A673 (cell line): ENCODE results near the gene ACO1.

Source experiments
- EZH2 ChIP-seq: fragments of 200-600 bp; sonication (generic); IDR thresholded peaks from 2 replicates; pipeline ENCODE4 v1.6.1; 2017; ENCODE audit warnings: borderline replicate concordance, low read depth, mild to moderate bottlenecking, mixed read lengths, antibody characterized with exemption, low read length; ENCODE audit not compliant: poor library complexity, severe bottlenecking
- TF ChIP-seq, protein P1 (sequence below): fragments of 300-800, 200-600 bp; sonication (generic); conservative IDR thresholded peaks from 2 replicates; pipeline ENCODE4 v1.5.1; 2017; ENCODE audit warnings: low read depth, mild to moderate bottlenecking, antibody characterized with exemption, low read length, moderate library complexity, mixed read lengths

DNA sequence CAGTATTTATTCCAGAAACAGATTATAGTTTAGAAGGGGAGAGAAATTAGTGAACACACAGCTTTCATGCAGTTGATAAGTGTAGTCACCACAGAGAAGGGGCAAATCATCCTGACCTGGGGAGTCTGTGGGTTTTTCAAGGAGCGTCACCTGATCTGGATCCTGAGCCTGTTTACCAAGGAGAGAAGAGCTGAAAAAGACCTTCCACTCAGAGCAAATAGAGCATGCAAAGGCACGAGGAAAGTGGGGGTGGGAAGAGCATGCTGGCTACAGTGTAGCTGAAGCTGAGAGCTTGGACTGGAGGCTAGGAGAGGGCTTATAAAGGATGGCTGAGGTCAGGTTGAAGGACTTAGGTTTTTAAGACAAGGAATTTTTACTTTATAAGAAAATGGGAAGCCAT, 30.4 kb downstream of the ACO1 start:
- TF ChIP-seq, protein P1, sequence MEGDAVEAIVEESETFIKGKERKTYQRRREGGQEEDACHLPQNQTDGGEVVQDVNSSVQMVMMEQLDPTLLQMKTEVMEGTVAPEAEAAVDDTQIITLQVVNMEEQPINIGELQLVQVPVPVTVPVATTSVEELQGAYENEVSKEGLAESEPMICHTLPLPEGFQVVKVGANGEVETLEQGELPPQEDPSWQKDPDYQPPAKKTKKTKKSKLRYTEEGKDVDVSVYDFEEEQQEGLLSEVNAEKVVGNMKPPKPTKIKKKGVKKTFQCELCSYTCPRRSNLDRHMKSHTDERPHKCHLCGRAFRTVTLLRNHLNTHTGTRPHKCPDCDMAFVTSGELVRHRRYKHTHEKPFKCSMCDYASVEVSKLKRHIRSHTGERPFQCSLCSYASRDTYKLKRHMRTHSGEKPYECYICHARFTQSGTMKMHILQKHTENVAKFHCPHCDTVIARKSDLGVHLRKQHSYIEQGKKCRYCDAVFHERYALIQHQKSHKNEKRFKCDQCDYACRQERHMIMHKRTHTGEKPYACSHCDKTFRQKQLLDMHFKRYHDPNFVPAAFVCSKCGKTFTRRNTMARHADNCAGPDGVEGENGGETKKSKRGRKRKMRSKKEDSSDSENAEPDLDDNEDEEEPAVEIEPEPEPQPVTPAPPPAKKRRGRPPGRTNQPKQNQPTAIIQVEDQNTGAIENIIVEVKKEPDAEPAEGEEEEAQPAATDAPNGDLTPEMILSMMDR, result no peak
- no peak for TF ChIP-seq EZH2
